Measurements from ENCODE around the gene TAOK1.

DNA sequence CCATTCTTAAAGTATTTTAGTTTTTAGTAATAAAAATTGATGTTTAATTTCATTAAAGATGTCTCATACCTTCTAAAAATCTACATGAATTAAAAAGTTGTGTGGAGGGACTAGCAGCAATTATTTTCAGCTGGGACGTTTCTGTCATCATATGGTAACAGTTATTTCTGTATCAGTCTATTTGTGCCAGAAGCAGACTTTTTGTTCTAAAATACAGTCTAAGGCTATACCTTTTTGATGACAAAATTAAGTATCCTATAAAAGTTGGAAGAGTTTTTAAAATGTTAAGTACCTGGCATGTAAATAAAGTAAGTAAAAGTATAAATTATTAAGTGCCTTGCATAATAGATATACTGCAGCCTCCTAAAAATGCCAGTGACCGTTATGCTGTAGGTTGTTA is 5.9 kb downstream of the TAOK1 start:
- TF ChIP-seq, protein P1, sequence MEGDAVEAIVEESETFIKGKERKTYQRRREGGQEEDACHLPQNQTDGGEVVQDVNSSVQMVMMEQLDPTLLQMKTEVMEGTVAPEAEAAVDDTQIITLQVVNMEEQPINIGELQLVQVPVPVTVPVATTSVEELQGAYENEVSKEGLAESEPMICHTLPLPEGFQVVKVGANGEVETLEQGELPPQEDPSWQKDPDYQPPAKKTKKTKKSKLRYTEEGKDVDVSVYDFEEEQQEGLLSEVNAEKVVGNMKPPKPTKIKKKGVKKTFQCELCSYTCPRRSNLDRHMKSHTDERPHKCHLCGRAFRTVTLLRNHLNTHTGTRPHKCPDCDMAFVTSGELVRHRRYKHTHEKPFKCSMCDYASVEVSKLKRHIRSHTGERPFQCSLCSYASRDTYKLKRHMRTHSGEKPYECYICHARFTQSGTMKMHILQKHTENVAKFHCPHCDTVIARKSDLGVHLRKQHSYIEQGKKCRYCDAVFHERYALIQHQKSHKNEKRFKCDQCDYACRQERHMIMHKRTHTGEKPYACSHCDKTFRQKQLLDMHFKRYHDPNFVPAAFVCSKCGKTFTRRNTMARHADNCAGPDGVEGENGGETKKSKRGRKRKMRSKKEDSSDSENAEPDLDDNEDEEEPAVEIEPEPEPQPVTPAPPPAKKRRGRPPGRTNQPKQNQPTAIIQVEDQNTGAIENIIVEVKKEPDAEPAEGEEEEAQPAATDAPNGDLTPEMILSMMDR (IDR thresholded peaks at IDR 0.05): no peak
- TF ChIP-seq POLR2A (IDR thresholded peaks at IDR 0.05): no peak

All from Peyer's patch (tissue), 4 donors.